ENCODE data around the gene XDH.

Gene XDH

GRCh38 chr2:31363956-31364750 lies 50.4 kb downstream of the XDH start:
- DNase-seq = no peak

DNA sequence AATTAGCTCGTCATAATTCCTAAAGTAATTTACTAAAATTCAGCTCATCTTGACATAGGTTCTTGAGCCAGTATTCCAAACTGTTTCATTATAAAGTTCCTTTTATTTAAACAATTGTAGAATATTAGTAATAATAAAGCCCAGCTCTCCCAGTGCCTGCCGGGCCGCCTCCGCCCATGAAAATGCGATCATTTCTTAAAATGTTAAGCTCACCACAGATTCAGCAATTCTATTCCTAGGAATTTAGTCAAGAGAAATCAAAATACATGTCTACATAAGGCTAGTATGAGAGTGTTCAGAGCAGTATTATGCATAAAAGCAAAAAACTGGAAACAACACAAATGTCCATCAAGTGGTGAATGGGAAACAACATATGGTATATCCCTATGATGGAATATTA lies 52.0 kb downstream of the XDH start:
- DNase-seq = no peak

DNA sequence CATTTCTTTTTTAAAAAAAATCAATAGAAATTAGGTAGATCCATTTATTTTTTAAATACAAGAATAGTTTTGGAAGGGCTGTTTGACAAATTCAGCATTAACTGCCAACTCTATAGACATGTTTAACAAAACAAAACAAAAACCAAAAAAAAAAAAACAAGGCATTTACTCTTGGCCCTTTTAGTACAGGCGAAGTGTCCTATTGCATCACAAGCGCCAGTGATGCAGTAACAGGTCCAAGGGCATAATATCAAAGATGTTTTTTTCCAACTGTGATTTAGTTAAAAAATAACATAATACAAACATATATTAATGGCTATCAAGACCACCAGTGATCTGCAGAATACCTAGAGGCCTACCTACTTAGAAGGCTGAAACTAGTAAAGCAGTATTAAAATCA lies 55.3 kb downstream of the XDH start:
- no peak for DNase-seq

DNA sequence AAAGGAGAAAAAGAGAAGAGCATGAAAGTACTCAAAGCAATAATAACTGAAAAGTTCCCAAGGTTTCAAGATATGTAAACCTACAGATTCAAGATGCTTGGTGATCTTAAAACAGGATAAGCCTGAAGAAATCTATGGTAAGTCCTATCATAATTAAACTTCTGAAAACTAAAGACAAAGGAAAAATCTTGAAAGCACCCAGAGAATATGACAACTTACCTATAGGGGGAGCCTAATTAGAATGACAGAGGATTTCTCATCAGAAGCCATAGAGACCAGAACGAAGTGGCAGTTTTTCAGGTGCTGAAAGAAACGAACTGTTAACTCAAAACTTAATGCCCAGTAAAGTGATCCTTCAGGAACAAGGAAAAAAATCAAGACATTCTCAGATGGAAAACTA lies 59.7 kb downstream of the XDH start:
- no peak for DNase-seq

DNA sequence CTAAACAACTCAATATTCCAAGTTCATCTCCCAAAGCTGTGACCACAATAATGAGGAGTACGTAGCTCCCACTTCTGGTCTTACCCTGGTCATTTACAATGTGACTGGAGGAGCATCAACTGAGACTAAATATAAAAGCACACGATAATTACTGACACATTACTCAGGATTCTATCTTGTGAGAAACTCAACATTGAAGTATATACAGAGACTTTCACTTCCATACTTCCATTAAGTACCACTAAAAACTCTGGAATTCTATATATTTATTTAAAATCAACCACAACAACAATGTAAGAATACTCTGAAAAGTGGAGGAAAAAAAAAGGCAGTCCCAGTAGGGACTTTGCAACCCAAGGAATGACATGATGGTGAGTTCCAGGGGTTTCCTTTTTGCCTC lies 61.4 kb downstream of the XDH start:
- DNase-seq = no peak

DNA sequence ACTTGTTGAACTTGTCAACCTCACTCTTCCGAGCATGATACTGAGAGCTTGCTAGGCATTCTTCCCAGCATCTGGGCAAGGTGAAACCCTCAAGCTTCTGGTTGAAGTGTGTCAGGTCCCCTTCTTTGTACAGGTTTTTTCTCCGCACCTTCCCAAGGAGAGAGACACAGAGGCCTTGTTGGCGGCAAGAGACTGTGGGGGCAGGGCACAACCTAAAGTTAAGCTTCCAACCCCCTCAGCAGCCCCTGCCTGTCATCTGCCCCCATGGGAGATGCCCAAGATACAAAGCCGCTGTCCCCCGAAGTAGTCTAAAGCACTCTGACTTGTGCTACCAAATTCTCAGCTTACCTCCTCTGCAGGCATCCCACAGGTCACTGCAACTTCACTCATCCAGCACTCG lies 64.9 kb downstream of the XDH start:
- DNase-seq = no peak

DNA sequence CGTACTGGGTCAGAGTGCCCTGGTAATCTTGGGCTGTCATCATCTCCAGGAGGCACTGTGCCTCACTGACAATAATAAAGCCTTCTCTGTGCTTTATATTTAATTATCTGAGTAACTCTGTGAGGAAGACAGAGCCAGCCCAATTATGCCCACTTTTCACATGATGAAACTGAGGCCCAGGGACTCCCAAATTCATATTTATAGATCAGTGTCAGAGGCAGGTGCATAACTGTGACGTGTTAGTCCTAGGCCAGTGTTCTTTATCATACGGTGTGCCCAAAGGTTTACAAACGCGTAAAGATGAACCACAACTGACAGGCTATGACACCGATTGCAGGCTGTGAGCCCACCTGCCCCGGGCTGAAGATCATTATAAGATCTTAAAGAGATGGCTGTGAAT lies 65.4 kb downstream of the XDH start:
- no peak for DNase-seq

- DNase-seq = no peak
These were observed 65.9 kb downstream of the XDH start for GRCh38 chr2:31348618-31349017.

DNA sequence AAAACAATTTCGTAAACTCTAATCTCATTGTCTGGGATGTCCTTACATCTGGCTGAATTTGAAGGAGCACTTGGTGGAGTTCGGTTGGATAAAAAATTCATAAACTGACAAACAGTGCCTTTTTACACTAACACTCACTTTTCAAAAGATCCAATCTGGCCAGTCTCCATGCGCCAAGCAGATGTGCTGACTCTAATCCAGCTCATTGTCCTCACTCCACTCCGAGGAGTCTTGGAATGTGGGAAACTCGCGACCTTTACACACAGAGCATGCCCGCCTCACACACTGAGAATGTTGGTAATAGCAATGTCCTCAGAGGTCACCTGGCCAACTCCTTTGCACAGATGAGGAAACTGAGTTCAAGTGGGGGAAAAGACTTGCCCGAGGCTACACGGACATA lies 66.8 kb downstream of the XDH start:
- no peak for DNase-seq

GRCh38 chr2:31347319-31347718 lies 67.2 kb downstream of the XDH start:
- DNase-seq = no peak

- DNase-seq = no peak
These were observed 70.1 kb downstream of the XDH start for GRCh38 chr2:31344447-31344846.

DNA sequence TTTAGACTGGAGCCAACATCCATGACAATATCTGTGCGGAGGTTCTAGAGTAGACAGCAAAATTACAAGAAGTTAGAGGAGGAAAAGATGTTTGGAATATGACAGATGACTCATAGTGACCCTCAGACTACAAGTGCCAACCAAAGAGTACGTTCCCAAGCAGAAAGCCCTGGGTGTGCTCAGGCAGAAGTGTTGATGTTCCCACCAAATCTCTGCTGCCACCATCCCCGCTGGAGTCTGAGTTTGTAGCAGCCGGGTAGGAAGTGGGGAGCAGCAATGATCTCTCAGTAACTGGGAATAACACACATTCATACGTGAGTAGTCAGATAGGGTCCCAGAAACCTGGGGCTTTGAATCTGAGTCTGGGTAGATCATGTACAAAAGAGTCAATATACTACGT lies 73.2 kb downstream of the XDH start:
- DNase-seq = no peak

DNA sequence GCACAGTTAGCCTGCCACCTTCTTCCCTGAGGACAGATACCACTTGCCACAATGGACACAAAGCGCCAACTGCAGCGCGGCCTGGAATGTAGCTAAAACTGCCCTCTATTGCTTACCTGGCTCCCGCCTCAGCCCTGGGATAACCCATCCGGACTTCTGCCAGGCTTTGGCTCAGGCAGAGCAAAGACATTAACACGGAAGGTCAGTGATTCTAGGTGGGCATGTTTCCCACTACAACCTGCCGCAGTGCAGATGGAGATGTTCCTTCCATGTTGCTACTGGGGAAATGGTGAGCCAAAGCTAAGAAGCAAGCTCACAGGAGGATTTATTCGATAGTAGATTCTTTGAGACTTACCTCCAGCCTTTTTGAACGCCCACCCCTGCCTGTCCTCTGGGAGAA lies 74.8 kb downstream of the XDH start:
- no peak for DNase-seq

DNA sequence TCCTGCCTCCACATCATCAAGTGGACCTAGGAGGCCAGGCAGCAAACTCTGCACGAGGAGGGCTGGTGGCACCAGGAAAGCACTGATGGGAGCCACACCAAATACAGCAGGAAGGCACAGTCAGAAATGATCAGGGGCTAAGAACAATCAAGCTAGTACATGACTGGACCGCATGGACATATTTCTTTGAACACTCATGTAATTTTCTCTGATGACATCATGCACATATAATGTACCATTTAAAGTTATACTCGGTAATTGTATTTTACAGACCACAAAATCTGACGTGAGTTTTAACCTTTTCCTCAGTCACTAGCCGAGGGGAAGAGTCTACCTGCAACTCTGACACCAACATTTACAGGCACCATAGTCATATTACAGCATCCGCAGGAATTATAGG lies 76.7 kb downstream of the XDH start:
- DNase-seq = no peak

GRCh38 chr2:31337197-31337596 lies 77.3 kb downstream of the XDH start:
- DNase-seq = no peak

GRCh38 chr2:31335921-31336585 lies 78.5 kb downstream of the XDH start:
- DNase-seq = no peak

- DNase-seq = no peak
These were observed 80.1 kb downstream of the XDH start for GRCh38 chr2:31334311-31335026.

DNA sequence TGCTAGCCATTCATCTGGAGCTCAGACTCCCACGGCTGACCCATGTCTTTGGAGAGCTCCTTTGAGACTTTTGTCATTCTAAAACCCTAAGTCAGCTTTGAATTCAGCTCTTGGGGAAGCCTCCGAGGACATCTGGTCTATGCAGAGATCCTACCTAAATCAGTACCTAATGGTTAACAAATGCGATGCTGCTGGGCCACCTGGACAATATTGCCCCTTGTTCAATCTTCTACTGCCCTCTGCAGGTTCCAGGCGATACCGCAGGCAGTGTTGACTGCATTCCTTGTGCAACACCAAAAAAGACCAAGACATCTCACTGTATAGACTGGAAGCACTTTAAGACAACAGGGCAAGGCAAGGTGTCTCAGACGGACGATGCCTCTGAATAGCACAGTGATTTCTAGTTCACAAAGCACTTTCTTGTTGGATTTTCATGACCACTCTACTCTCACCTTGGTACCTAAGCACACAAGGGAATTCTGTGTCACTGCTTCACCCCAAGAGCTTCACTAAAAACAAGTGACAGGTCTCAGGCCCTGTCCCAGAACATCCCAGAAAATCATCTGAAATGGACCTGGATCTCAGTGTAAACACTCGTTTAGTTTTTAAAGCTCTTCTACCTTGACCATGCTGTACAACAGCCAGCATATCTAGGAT lies 80.9 kb downstream of the XDH start:
- DNase-seq = peak; percentile 42

- no peak for DNase-seq
These were observed 81.5 kb downstream of the XDH start for GRCh38 chr2:31333046-31333445.

DNA sequence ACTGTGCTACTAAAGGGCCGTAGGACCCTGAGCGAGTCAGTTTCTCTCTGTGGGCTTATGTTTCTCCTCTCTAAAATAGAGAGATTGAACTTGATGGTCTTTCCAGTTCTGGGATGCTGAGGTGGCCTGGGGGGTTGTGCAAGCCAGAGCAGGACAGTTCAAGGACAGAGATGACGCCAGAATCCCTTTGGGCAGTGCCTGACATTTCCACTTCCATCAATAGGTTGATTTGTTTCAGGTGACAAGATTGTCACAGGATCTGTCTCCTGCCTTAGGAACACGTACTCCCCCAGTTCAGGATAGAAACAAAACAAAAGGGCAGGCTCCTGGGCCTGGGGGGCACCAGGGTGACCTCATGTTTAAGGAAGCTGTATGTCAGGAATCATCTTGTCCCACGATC lies 82.0 kb downstream of the XDH start:
- no peak for DNase-seq

- DNase-seq = no peak
These were observed 83.4 kb downstream of the XDH start for GRCh38 chr2:31331156-31331555.

- no peak for DNase-seq
These were observed 85.4 kb downstream of the XDH start for GRCh38 chr2:31329081-31329625.

DNA sequence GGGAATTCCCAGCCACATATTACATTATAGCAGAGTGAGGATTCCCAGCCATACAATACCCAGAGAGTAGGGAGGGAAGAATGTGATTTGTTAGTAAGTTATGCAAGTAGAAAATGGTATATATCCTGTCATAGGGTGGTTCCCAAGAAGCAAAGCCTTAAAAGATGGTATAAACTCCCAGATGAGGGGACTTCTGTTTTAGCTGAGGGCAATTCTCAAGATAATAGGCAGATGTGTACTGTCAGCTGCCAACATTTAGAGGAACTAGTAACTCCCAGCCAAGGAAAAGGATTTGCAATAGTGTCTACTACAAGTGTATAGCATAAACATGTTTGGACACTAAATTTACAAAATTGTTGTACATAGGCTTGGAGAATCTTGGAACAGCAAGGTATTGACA lies 86.5 kb downstream of the XDH start:
- DNase-seq = no peak

All from NCI-H146 (cell line).